HG03064 (cell line): ENCODE measurements around the gene TMIGD2.
"Not testable (repeated sequence)": the region's sequence is repeated elsewhere in the genome, so short reads cannot be mapped to it uniquely, and the experiment has no call there.

Experiments
- ATAC-seq: cut with Tn5 transposase; IDR thresholded peaks from one replicate; pipeline ENCODE4 v1.9.1; 2021; ENCODE audit warnings: low read depth; ENCODE audit not compliant: unreplicated experiment

Gene TMIGD2

DNA sequence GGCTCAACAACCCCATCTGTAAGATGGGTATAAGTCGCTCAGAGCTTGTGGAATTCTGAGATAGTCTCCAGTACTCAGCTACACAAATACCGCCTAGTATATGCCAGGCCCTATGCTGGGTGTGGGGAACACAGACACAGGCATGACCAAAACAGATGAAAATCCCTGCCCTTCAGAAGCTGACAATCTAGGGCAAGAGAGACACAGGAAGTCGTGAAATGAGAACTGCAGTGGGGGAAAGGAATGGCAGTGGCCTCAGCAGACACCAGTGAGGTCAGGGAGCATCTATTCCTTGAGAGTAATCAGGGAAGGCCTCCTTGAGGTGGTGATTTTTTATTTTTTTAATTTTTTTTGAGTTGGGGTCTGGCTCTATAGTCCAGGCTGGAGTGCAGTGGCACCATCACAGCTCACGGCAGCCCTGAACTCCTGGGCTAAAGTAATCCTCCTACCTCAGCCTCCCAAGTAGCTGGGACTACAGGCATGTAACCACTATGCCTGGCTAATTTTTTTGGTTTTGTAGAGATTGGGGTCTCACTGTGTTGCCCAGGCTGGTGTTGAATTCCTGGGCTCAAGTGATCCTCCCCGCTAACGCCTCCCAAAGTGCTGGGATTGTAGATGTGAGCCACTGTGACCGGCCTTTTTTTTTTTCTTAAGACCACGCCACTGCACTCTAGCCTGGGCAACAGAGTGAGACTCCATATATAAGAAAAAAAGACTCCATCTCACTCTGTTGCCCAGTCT is 3.2 kb downstream of the TMIGD2 start:
- ATAC-seq: no peak

DNA sequence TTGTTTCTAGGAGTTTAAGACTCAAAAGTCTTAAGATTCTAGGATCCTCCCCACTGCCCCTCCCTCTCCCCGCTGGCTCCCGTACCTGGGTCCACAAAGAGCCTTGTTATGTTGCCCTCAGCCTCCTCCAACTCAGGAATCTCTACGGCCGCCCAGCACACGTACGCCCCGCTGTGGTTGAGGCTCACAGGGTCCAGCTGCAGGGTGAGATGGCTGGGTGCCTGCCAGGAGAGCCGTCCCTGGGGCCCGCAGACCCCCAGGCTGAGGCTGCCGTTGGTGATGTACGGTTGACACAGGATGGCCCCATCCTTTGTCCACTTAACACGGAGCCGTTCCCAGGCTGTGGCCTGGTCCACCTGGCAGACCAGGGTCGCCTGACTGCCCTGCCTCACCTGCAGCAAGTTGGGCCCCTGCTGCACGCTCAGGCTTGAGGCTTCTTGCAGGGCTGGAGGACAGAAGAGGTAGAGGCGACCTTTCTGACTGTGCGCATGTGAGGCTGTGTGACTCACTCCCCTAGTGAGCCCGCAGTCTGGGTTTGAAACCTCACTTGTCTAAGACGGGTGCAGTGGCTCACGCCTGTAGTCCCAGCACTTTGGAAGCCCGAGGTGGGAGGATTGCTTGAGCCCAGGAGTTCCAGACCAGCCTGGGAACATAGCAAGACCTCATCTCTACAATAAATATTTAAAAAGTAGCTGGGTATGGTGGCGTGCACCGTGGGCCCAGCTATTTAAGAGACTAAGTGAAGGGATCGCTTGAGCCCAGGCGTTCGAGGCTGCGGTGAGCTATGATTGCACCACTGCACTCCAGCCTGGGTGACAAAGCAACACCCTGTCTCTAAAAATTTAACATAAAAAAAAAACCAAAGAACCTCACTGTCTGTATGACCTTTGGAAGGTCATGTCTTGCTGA is 4.0 kb downstream of the TMIGD2 start:
- no peak for ATAC-seq

DNA sequence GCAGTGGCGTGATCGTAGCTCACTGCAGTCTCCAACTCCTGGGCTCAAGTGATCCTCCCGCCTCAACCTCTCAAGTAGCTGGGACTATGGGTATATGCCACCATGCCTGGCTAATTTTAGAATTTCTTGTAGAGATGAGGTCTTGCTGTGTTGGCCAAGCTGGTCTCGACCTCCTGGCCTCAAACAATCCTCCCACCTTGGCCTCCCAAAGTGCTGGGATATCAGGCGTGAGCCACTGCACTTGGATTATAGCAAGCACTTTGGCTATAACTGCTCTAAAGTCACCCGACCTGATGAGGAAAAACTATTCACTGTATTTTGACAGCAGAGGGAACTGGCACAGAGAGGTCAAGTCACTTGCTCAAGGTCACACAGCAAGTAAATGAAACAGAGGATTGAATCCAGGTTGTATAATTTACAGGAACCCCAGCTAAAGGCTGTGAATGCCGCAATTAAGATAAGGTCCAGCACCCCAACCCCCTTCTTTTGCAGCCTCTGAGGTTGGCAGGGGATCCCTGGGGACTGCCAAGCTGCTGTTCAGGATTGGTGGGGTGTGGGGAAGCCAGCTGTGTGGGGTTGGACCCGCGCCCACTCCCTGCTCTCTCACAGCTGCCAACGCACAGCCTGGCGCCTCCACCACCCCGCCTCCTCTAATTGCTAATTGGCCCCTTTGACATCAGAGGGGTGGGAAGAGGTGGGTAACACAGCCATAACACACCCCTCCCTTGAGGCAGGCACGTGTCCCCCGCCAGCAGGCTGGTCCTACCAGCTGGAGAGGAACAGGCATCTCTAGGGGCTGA is 6.0 kb downstream of the TMIGD2 start:
- no peak for ATAC-seq

DNA sequence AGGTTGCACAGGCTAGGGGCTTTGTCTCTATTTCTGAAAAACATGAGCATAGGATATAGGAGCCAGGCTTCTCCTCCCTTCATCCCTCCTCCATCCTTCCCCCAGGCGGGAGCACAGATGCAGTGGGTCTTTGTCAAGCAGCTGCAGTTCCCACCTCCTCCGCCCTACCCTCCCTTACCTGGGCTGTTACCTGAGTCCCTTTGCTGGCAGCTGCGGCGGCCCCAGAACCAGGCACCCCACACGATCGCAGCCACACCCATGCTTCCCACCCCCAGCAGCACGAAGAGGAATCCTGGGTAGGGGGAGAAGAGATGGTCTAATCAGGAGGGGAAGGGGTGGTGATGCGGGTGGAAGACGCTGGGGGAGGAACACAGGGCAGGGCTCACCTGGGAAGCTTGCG is 7.8 kb downstream of the TMIGD2 start:
- no peak for ATAC-seq

DNA sequence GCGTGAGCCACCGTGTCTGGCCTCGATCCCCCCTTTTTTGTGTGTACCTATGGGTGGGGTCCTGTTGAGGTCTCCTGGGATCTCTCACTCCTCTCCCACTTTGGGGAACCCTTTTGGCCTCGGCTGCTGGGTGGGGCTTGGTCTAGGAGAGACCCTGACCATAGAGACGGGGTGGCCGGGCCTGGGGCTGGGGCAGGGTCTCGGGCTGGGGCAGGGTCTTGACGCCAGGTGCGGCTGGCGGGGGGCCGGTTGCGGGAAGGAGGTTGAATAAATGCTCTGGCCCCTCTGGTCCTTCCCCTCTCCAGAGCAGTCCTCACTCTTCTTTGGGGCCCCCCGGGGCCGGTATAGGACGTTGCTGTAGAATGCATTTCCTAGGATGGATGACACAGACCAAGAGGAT is 9.7 kb downstream of the TMIGD2 start:
- no peak for ATAC-seq

DNA sequence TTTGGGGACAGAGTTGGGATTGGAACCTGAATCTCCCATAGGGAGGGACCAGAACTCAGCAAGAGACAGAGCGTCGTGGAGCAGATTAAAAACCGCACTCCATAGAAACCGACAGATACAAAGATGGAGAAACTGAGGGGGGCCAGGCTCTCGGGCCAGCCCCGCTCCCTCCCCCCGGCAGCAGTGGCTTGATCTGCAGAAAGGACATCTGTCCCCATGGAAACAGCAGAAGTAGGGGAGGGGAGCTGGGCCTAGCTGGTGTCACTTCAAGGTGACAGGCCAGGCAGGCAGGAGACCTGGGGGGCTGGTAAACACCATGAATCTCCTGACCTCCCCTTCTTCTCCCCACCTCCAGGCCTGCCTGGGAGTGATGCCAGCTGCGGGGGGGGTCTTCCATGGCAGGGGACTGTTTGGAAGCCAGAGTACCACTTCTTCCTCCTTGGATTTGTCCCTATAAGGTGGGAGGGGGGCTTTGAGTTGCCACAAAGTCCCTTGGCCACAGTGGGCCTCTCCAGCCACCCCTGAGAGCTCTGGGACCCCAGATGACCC is 10.9 kb downstream of the TMIGD2 start:
- ATAC-seq: no peak

DNA sequence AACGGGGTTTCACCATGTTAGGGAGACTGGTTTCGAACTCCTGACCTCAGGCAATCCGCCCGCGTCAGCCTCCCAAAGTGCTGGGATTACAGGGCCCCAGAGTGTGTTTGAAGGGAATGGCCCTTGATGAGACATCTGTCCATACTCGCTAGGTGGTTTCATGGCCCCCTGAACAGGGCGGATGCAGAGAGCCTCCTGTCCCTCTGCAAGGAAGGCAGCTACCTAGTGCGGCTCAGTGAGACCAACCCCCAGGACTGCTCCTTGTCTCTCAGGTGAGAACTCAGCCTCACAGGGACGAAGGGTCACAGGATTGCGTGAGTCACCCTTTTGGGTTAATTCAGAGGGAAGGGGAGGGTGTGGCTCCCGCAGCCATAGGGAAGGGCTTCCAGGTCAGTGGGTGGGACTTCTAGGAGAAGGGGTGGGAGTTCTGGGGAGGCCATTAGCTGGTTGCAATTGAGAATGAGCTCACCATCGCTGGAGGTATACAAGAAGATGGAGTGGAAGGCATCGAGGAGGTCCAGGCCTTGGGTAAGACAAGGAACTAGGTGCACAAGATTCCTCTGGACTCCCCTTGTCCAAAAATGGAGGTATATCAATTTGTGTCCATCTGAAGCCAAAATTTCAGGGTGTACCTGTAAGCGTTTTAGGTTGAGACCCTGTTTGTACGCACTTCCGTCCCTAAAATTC is 14.0 kb downstream of the TMIGD2 start:
- ATAC-seq: no peak

DNA sequence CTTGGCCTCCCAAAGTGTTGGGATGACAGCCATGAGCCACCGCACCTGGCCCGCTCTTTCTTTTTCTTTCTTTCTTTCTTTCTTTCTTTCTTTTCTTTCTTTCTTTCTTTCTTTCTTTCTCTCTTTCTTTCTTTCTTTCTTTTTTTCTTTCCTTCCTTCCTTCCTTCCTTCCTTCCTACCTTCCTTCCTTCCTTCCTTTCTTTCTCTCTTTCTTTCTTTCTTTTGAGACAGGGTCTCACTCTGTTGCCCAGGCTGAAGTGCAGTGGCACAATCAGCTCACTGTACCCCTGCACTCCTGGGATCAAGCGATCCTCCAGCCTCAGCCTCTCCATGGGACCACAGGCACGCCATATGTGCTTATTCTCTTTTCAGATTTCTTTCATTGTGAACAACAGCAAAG is 16.0 kb downstream of the TMIGD2 start:
- ATAC-seq: not testable (repeated sequence)

DNA sequence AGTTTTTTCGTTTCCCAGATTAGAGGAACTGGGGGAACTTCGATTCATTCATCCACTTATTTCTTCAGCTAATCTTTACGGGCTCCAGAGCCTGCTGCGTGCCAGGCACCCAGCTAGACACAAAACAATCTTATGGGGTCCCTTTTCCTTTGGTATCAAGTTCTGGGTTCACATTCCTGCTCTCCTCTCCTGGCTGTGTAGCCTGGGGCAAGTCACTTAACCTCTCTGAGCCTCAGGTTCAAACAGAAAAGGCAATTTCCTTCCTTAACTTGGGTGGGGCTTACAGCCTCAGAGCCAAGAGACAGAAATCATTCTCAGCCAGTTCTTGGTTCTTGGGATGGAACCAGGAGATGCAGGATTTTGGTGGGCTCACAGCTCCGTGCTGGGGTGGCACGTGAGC is 17.2 kb downstream of the TMIGD2 start:
- ATAC-seq: no peak

DNA sequence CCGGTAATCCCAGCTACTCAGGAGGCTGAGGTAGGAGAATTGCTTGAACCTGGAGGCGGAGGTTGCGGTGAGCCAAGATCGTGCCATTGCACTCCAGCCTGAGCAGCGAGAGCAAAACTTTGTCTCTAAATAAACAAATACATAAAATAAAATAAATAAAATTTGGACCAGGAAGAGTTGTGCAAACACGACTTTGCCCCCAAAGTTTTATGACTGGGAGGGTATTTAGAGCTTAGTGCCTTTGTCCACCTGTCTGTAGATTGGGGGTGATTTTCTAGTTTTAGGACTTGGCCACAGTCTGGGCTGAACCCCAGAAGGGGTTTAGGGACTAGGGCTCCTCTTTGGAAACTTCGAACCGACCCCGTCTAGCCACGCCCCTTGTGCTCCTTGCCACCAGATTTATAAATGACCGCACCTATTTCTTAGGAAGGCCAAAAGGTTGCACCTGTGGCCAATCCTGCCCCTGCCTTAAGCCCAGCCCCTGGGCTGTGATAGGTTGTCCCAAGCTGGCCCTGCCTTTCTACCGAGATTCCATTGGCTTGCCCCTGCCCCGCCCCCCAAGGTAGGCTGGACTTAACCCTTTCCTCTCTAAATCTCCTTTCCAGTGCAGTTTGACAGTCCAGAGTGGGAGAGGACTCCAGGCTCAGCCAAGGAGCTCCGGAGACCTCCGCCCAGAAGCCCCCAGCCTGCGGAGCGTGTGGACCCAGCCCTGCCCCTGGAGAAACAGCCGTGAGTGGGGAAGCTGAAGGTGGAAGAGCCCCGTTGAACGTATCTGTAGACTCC is 17.8 kb downstream of the TMIGD2 start:
- ATAC-seq: no peak

DNA sequence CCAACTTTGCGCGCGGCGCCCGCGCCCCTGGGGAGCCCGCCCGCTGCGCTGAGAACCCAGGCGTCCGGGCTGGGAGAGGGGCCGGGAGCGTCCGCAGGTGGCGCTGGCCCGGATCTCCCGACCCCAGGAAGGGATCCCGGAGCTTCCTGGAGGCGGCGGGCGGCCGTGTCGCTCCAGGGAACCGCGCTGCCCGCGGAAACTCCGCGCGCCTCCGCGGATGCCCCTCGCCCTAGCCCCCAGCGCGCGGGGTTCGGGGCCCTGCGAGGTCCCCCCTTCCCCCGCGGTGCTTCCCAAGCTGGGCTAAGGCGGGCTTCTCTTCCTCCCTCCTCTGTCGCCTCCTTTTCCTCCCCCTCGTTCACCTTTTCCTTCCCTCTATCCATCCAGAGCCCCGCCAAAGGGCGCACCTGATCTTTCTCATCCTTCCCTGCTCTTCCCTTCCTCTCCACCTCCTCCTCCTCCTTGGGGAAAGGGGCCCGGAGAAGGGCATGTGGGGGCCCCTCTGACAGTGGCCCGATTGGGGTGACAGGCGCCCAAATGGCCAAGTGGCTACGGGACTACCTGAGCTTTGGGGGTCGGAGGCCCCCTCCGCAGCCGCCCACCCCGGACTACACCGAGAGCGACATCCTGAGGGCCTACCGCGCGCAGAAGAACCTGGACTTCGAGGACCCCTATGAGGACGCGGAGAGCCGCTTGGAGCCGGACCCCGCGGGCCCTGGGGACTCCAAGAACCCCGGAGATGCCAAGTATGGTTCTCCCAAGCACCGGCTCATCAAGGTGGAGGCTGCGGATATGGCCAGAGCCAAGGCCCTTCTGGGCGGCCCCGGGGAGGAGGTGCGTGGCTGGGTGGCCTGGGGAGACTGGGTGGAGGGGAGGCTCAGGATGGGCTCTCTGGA is 22.4 kb downstream of the TMIGD2 start:
- ATAC-seq: no peak

DNA sequence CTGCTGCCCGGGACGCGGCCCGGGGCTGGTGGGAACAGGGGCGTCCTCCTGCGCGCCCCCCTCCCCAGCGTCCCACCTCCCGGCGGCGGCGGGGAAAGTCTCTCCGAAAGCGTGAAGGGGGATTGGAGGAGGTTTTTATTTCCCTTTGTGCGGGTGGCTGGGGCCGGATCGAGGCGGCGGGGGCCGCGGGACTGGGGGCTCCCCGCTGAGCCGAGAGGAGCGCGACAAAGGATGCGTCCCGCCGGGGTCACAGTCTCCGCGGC is 23.0 kb downstream of the TMIGD2 start:
- ATAC-seq: no peak

DNA sequence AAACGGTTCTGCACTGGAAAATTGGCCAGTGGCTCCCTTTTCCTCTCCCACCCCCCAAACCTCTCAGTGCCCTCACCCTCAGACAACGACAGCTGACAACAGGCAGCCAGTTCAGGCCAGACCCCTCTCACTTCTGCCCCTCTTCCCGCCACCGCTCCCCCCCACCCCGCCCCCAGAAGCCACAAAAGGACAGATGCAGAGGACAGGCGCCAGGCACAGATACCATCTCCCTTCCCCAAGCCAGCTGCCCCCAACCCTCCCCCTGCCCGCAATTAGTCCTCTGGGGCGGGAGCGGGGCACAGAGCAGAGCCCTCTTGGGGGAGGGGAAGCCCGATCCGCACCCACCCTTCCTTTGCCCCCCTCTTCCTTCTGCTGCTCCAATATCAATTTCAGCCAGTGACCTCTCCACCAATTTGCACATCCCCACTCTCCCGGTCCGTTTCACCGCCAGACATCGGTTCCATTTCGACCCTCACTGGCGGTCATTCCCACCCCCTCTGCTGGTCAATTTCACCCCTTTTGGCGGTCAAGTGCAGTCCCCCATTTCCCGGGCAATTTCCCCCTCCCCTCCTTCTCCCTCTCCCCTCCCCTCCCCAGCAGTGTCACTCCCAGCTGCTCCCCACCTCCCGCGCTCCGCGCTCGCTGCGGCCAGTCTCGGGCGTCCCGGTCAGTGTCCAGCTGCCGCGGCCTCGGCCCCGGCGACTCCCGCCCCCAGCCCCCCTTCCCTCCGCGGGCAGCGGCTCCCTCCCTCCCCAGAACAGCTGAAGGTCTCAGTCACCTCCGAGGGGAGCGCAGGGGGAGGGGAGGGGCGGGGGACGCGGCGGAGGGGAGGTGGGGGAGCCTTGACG is 23.5 kb downstream of the TMIGD2 start, which contains the start of gene SHD:
Gene SHD, plus strand, starts transcription at position 848 of the 848 bp plus-strand sequence. CDS start 798 bp downstream, outside the sequence.
- no peak for ATAC-seq

DNA sequence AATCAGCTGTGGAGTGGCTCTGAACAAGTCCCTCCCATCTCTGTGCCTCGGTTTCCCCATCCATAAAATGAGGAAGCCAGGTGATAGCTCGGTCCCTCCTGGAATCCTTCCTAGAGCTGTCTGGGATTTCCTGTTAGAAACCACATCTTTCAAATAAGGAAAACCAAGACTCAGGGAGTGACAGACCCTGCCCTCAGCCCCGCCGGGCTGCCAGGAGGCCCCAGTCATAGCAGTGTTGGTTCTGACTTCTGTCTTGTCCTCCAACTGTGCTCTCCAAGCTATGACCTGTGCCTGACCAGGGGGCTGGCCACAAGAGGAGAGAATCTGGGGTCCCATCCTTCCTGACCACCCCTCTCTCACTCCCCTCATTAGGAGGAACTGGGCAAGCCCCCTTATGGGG is 24.2 kb downstream of the TMIGD2 start:
- ATAC-seq: no peak

DNA sequence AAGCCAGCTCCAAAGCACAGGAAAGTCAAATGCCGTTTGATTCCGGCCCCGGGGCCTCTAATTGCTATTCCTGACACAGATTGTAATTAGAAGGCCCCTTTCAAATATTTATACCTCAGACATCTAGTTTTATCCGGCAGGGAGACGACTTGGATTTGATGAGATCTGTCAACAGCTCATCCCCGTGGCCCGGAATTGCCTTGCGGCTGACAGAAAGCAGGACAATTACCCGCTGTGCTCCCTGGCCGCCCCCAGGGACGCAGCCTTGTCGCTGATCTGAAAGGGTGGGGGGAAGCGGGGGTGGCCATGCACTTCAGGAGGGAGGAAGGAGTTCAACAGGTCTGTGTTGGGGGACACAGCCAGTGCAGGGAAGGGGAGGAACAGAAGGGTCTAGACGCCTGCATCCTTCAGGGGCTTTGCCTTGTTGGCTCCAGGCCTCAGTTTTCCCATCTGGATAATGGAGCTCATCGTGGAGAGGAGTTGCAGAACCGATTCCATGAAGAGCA is 24.9 kb downstream of the TMIGD2 start:
- ATAC-seq: no peak

DNA sequence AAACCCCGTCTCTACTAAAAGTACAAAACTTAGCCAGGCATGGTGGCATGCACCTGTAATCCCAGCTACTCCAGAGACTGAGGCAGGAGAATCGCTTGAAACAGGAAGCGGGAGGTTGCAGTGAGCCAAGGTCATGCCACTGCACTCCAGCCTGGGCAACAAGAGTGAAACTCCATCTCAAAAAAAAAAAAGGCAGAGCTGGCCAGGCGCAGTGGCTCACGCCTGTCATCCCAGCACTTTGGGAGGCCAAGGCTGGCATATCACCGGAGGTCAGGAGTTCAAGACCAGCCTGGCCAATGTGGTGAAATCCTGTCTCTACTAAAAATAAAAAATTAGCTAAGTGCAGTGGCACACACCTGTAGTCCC is 27.9 kb downstream of the TMIGD2 start:
- ATAC-seq: not testable (repeated sequence)

DNA sequence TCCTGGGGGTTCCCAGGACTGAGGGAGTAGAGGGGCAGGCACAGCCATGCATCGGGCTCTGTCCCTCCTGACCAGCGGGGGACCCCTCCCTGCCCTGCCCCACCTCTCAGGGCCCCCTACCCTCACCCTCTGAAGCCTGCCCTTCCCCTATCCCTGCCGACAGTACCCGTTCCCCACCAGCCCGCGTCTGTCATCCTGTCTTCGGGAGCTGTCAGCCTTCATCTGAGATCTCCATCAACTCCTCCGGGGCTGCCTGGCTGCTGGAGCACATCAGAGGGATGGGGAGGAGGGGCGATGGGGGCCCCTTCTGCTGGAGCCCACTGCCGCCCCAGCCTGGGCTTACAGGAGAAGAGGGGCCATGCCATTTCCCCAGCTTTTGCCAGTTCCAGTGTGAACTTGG is 29.3 kb downstream of the TMIGD2 start:
- no peak for ATAC-seq
